MM.1S (cell line): ENCODE results near the gene CISH.

Experiments used
- CTCF ChIP-seq: fragments of 300-600 bp; sonication (generic); IDR thresholded peaks from 2 replicates; pipeline ENCODE4 v1.5.1; 2016; ENCODE audit warnings: antibody characterized with exemption, low read length, mixed read lengths
- EZH2 ChIP-seq: fragments of 300-600 bp; sonication (generic); optimal IDR thresholded peaks from 2 replicates; pipeline ENCODE3; 2017; ENCODE audit warnings: low read depth, mild to moderate bottlenecking, antibody characterized with exemption, low read length, mixed read lengths

GRCh38 chr3:50648313-50648712 lies 36.7 kb upstream of the CISH start:
- TF ChIP-seq CTCF (no peak), EZH2 (no peak)
